A549 (cell line): ENCODE results near the gene TMEM200C.

ENCODE experiments used
- CBX8 ChIP-seq: fragments of 200-600 bp; sonication (generic); IDR thresholded peaks from 2 replicates; pipeline ENCODE4 v1.6.1; 2016
- CEBPB ChIP-seq, 2 experiments: fragments of >200 bp in 1 of 2; sonication (Bioruptor Twin) in 1 of 2; formaldehyde crosslinking in 1 of 2; IDR thresholded peaks; 2 replicates each; pipeline ENCODE4 v1.6.1; 2012 to 2016
- CHD4 ChIP-seq: fragments of 200-600 bp; sonication (generic); IDR thresholded peaks from 2 replicates; pipeline ENCODE4 v1.6.1; 2016; ENCODE audit warnings: antibody characterized with exemption, mild to moderate bottlenecking, borderline replicate concordance
- CTCF ChIP-seq: fragments of >200 bp; sonication (Bioruptor Twin); formaldehyde crosslinking; IDR thresholded peaks from 3 replicates; pipeline ENCODE4 v1.5.1; 2016
- JUN ChIP-seq, 2 experiments: fragments of >200 bp; sonication (Bioruptor Twin); formaldehyde crosslinking; IDR thresholded peaks; 2 replicates in 1 of 2; 3 replicates in 1 of 2; pipeline ENCODE4 v1.6.1; 2016 to 2017
- RAD21 ChIP-seq, 2 experiments: fragments of >200 bp in 1 of 2; sonication (Bioruptor Twin) in 1 of 2; formaldehyde crosslinking in 1 of 2; IDR thresholded peaks in 1 of 2; conservative IDR thresholded peaks in 1 of 2; 2 replicates in 1 of 2; 3 replicates in 1 of 2; pipeline ENCODE4 v1.6.1; 2012 to 2018; ENCODE audit warnings: inconsistent platforms in 1 of 2
- RNF2 ChIP-seq: fragments of 200-600 bp; sonication (generic); IDR thresholded peaks from 2 replicates; pipeline ENCODE4 v1.6.1; 2016; ENCODE audit warnings: low read depth, mild to moderate bottlenecking, antibody characterized with exemption, moderate library complexity, borderline replicate concordance
- TF ChIP-seq, protein P1 (sequence below): fragments of >200 bp; sonication (Bioruptor Twin); formaldehyde crosslinking; IDR thresholded peaks from 3 replicates; pipeline ENCODE4 v1.6.1; 2016
- TF ChIP-seq, protein P2 (sequence below): fragments of 250-450 bp; sonication (Bioruptor Pico); IDR thresholded peaks from 2 replicates; pipeline ENCODE4 v1.5.0; 2021; ENCODE audit warnings: mild to moderate bottlenecking, moderate library complexity, borderline replicate concordance
- TF ChIP-seq, protein P3 (sequence below): IDR thresholded peaks from 2 replicates; pipeline ENCODE4 v1.6.1; 2012

GRCh38 chr18:5841518-5841917 is 53.8 kb downstream of the TMEM200C start:
- TF ChIP-seq, protein P1, sequence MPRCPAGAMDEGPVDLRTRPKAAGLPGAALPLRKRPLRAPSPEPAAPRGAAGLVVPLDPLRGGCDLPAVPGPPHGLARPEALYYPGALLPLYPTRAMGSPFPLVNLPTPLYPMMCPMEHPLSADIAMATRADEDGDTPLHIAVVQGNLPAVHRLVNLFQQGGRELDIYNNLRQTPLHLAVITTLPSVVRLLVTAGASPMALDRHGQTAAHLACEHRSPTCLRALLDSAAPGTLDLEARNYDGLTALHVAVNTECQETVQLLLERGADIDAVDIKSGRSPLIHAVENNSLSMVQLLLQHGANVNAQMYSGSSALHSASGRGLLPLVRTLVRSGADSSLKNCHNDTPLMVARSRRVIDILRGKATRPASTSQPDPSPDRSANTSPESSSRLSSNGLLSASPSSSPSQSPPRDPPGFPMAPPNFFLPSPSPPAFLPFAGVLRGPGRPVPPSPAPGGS = no peak
- TF ChIP-seq CBX8 (no peak), JUN (IDR thresholded peaks at IDR 0.05) (no peak), CTCF (no peak), RAD21 (conservative IDR thresholded peaks at IDR 0.05 in 1 of 2, IDR thresholded peaks at IDR 0.05 in 1 of 2) (no peak), RNF2 (no peak), CEBPB (IDR thresholded peaks at IDR 0.05) (no peak), CHD4 (no peak)
- TF ChIP-seq, protein P2, sequence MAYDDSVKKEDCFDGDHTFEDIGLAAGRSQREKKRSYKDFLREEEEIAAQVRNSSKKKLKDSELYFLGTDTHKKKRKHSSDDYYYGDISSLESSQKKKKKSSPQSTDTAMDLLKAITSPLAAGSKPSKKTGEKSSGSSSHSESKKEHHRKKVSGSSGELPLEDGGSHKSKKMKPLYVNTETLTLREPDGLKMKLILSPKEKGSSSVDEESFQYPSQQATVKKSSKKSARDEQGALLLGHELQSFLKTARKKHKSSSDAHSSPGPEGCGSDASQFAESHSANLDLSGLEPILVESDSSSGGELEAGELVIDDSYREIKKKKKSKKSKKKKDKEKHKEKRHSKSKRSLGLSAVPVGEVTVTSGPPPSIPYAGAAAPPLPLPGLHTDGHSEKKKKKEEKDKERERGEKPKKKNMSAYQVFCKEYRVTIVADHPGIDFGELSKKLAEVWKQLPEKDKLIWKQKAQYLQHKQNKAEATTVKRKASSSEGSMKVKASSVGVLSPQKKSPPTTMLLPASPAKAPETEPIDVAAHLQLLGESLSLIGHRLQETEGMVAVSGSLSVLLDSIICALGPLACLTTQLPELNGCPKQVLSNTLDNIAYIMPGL (CRISPR knock-in tag) = no peak
- TF ChIP-seq, protein P3, sequence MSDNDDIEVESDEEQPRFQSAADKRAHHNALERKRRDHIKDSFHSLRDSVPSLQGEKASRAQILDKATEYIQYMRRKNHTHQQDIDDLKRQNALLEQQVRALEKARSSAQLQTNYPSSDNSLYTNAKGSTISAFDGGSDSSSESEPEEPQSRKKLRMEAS = no peak
